Psoas muscle (tissue), 8 donors: ENCODE measurements around the gene CEBPB. TPM values are rescaled to one million over a fixed set of nuclear protein-coding genes. Genes with fewer than 3 reads are reported as not detected.

Source experiments
- ATAC-seq, 4 donors: fragments of 200-7000 bp; cut with Tn5 transposase; one replicate each; pipeline ENCODE4 v1.9.1; 2020; ENCODE audit warnings: moderate library complexity in 3 of 4, mild to moderate bottlenecking in 2 of 4
- DNase-seq, 2 donors: peaks; one replicate each; pipeline ENCODE4 v3.0.0-alpha.2; 2020
- H3K27ac ChIP-seq: fragments of 200-600 bp; one replicate; pipeline ENCODE4 v1.8.0; 2022
- H3K27me3 ChIP-seq, 3 donors: fragments of 200-600 bp in 1 of 3; one replicate each; pipeline versions ENCODE4 v1.6.1 to v1.8.0; 2013 to 2022; ENCODE audit warnings: low read length in 2 of 3, mild to moderate bottlenecking in 2 of 3, moderate library complexity in 1 of 3; ENCODE audit not compliant: insufficient read depth in 3 of 3
- H3K36me3 ChIP-seq, 2 donors: fragments of 200-600 bp in 1 of 2; one replicate each; pipeline versions ENCODE4 v1.6.1 to v1.8.0; 2013 to 2022; ENCODE audit warnings: low read depth in 1 of 2, mild to moderate bottlenecking in 1 of 2, moderate library complexity in 1 of 2; ENCODE audit not compliant: insufficient read depth in 1 of 2
- H3K4me1 ChIP-seq: fragments of 200-600 bp; one replicate; pipeline ENCODE4 v1.8.0; 2022
- H3K4me3 ChIP-seq: fragments of 200-600 bp; one replicate; pipeline ENCODE4 v1.8.0; 2022; ENCODE audit warnings: mild to moderate bottlenecking
- H3K9me3 ChIP-seq: fragments of 200-600 bp; one replicate; pipeline ENCODE4 v1.8.0; 2022
- CTCF ChIP-seq: fragments of 200-600 bp; IDR thresholded peaks from one replicate; pipeline ENCODE4 v1.8.0; 2022; ENCODE audit warnings: antibody characterized with exemption
- WGBS, 3 donors: extraction: QIAGEN DNeasy Blood & Tissue Kit; methylation state at CpG; one replicate each; pipeline versions ENCODE4 v1.1.6 to v1.1.7; 2013; 5-methylcytosine and 5-hydroxymethylcytosine counted together
- intact Hi-C, 2 donors: fragments of 100-400 bp; cut with DNase I; formaldehyde crosslinking; loops; one replicate each; pipeline versions ENCODE4 v1.11.0 to v1.14.2; 2022
- polyA plus RNA-seq, 3 donors: library from polyadenylated mRNA; stranded (reverse); fragments of 200-250 nt; gene quantifications; one replicate each; pipeline ENCODE4 v1.2.3, GENCODE V29; 2013
- total RNA-seq, 4 donors: library from RNA; stranded (reverse); fragmentation: NEBNext Ultra II Directional in 2 of 4; extraction: Animal tissue kit (Norgen Biotek cat#: 25700) in 2 of 4; gene quantifications; one replicate each; pipeline versions ENCODE4 v1.2.1 to v1.2.4, GENCODE V29; 2021 to 2023
- donor health status: healthy with polysubstance abuse.
- donor health status: DM: no; HTN: no; CAD: no; lungs with moderate emphysema.
- donor health status: Bipolar disorder and iron deficiency.
- donor health status: healthy.
- donor health status: DM: yes; HTN: yes; CAD: no.
- donor health status: DM: no; HTN: no; CAD: no.
- donor health status: DM: no; HTN: no; CAD: no.
- donor health status: DM: yes; HTN: yes; CAD: no.

CEBPB gene
- total and polyA plus RNA-seq, 7 donors, result 38.7 to 445 (median 144) TPM

- H3K4me1 ChIP-seq, result no peaks in the 10 kb centered on the region
- no peak for DNase-seq
- ATAC-seq, result no peak
- H3K36me3 ChIP-seq, result no peaks in the 10 kb centered on the region
- intact Hi-C loops, result no loop called here
- no peak overlapping the region for H3K4me3 ChIP-seq
- WGBS, 3 donors, result 36 to 54% (median 43%) methylated on average over 4 of the region's 4 CpGs
- no peaks in the 10 kb centered on the region for H3K9me3 ChIP-seq
- no peak for TF ChIP-seq CTCF
- no peak overlapping the region for H3K27ac ChIP-seq
- H3K27me3 ChIP-seq, result no peaks in the 10 kb centered on the region
Observed at GRCh38 chr20:50216543-50217206, 26.0 kb downstream of the CEBPB start.

DNA sequence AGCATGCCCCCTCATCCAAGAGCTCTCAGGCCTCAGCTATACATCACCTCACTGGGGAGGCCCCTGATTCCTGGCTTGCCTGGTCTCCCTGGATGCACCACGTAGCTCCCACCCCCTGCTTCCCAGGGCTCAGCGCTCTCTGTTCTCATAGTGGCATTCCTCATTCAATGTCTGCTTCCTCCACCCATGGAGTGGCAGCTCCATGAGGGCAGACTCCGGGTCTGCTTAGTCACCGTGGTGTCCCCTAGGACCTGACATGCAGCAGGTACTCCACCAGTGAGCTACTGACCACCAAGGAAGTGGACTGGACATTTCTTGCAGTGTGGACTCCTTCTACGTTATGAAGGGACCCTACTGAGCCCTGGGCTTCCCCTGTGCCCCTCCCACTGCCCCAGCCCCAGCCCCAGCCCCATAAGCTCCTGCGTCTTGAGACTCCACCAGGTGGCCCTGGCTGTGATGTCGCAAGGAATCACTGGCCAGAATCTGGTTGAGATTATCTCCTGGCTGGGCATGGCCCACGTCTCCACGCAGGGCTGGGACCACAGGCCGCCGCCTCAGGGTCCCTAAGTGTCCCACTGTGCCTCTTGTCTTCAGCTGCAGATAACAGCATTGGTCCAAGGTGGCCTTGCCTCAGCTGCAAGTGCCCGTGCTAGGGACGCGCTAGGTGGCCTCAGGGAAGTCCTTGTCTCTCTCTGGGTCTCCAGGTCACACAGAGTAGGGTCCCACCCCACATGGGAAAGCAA lies 26.7 kb downstream of the CEBPB start:
- Histone ChIP-seq H3K4me1 (no peaks in the 10 kb centered on the region), H3K4me3 (no peak overlapping the region), H3K27me3 (no peaks in the 10 kb centered on the region), H3K9me3 (no peaks in the 10 kb centered on the region), H3K36me3 (no peaks in the 10 kb centered on the region), H3K27ac (no peak overlapping the region)
- intact Hi-C loops, result no loop called here
- 88 to 96% (median 96%) methylated on average over 14 of the region's 14 CpGs for WGBS, 3 donors
- TF ChIP-seq CTCF, result no peak
- DNase-seq, result no peak
- ATAC-seq, result no peak

GRCh38 chr20:50218987-50219435 lies 28.4 kb downstream of the CEBPB start:
- WGBS, 3 donors, result 47 to 63% (median 54%) methylated on average over 5 of the region's 5 CpGs

DNA sequence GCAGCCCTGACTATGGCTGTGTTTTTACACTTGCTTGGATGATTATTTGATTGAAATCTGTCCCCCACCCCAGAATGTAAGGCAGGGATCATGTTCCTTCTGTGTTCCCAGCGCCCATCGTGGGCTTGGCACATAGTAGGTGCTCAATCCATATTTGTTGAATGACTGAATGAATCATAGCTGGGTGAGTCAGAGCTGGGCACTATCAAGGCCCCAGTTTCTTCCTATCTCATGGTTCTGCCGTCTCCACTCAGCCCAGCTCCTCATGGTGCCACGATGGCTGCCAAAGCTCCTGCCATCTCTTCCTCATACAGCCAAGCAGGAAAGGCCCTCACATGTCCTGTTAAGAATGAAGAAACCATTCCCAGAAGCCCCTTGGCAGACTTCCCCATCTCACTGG lies 29.0 kb downstream of the CEBPB start:
- TF ChIP-seq CTCF, result no peak
- ATAC-seq (no peak), DNase-seq (no peak)
- Histone ChIP-seq H3K27ac (no peak overlapping the region), H3K4me3 (no peak overlapping the region), H3K36me3 (no peaks in the 10 kb centered on the region), H3K9me3 (no peaks in the 10 kb centered on the region), H3K27me3 (no peaks in the 10 kb centered on the region), H3K4me1 (peaks cover 3% of the 10 kb centered on the region)
- WGBS, 3 donors, result 78 to 97% (median 84%) methylated on average over 4 of the region's 4 CpGs
- intact Hi-C loops, result no loop called here

More at GRCh38 chr20:50218987-50219435, 28.4 kb downstream of the CEBPB start:
- Histone ChIP-seq H3K27me3 (no peaks in the 10 kb centered on the region), H3K36me3 (no peaks in the 10 kb centered on the region), H3K27ac (no peak overlapping the region), H3K4me3 (no peak overlapping the region), H3K4me1 (no peaks in the 10 kb centered on the region), H3K9me3 (no peaks in the 10 kb centered on the region)
- intact Hi-C loops, result no loop called here
- ATAC-seq (no peak), DNase-seq (no peak)
- TF ChIP-seq CTCF, result no peak
